GM11168 (cell line): Measurements from ENCODE around the gene REPS1.
"Not testable (repeated sequence)": the region's sequence is repeated elsewhere in the genome, so short reads cannot be mapped to it uniquely, and the experiment has no call there.

Experiments used
- in situ Hi-C: fragments of 300-500 bp; cut with MboI; formaldehyde crosslinking; loops from one replicate; pipeline ENCODE4 v1.12.0; 2022; ENCODE audit warnings: low sequenced_read_pairs; ENCODE audit not compliant: unreplicated experiment

Gene REPS1

GRCh38 chr6:138987643-138988468 lies at the start of gene REPS1:
Gene REPS1 (minus strand): TSS chr6:138988253. CDS start chr6:138987682, 571 bp downstream.
- in situ Hi-C loops, result loop anchor here (5.0 kb wide), 1 partner anchor 176 kb away; no protein-coding TSS in a partner anchor

- in situ Hi-C loops, result no loop called here
Measured at GRCh38 chr6:139037490-139037889, 49.4 kb upstream of the REPS1 start.

- in situ Hi-C loops, result no loop called here
Measured at GRCh38 chr6:139030228-139030963, 42.3 kb upstream of the REPS1 start.

- in situ Hi-C loops, result no loop called here
Measured at GRCh38 chr6:139029470-139030227, 41.6 kb upstream of the REPS1 start.

GRCh38 chr6:139028658-139029469 lies 40.8 kb upstream of the REPS1 start, which contains the start of gene ABRACL:
Gene ABRACL (plus strand): TSS chr6:139028745. CDS start chr6:139034161, 5,416 bp downstream.
- in situ Hi-C loops, result no loop called here

GRCh38 chr6:139028215-139028657 lies 40.2 kb upstream of the REPS1 start:
- in situ Hi-C loops, result no loop called here

- in situ Hi-C loops, result no loop called here
Measured at GRCh38 chr6:139027620-139028182, 39.6 kb upstream of the REPS1 start.

- in situ Hi-C loops, result not testable (repeated sequence)
Measured at GRCh38 chr6:139025416-139025815, 37.4 kb upstream of the REPS1 start.

- in situ Hi-C loops, result no loop called here
Measured at GRCh38 chr6:139020689-139021088, 32.6 kb upstream of the REPS1 start.

- in situ Hi-C loops, result no loop called here
Measured at GRCh38 chr6:139019722-139020121, 31.7 kb upstream of the REPS1 start.

- in situ Hi-C loops, result no loop called here
Measured at GRCh38 chr6:139017227-139017626, 29.2 kb upstream of the REPS1 start.

GRCh38 chr6:139016337-139017213 lies 28.5 kb upstream of the REPS1 start:
- in situ Hi-C loops, result no loop called here

GRCh38 chr6:139014945-139015344 lies 26.9 kb upstream of the REPS1 start:
- in situ Hi-C loops, result no loop called here

GRCh38 chr6:139013185-139013800 lies 25.2 kb upstream of the REPS1 start:
- in situ Hi-C loops, result no loop called here

GRCh38 chr6:139011980-139012379 lies 23.9 kb upstream of the REPS1 start:
- in situ Hi-C loops, result no loop called here

- in situ Hi-C loops, result no loop called here
Measured at GRCh38 chr6:139010674-139011073, 22.6 kb upstream of the REPS1 start.

- in situ Hi-C loops, result no loop called here
Measured at GRCh38 chr6:139008117-139008516, 20.1 kb upstream of the REPS1 start.

- in situ Hi-C loops, result no loop called here
Measured at GRCh38 chr6:139007428-139007827, 19.4 kb upstream of the REPS1 start.
